Karpas-422 (cell line): ENCODE data around the gene ORC4. TPM values are rescaled to one million over a fixed set of nuclear protein-coding genes. Genes with fewer than 3 reads are reported as not detected.

ENCODE experiments used
- DNase-seq: peaks from one replicate; pipeline ENCODE4 v3.0.0-alpha.2; 2015
- H2AFZ ChIP-seq: fragments of 200-600 bp; sonication (generic); 2 replicates; pipeline ENCODE4 v1.6.1; 2014; ENCODE audit warnings: antibody characterized with exemption, low read length, mixed read lengths
- H3K27ac ChIP-seq: fragments of 200-600 bp; sonication (generic); 2 replicates; pipeline ENCODE4 v1.5.1; 2014; ENCODE audit warnings: mild to moderate bottlenecking, low read length, moderate library complexity
- H3K27me3 ChIP-seq: fragments of 200-600 bp; sonication (generic); 2 replicates; pipeline ENCODE4 v1.6.1; 2014; ENCODE audit warnings: low read length, mixed read lengths
- H3K36me3 ChIP-seq: fragments of 200-600 bp; sonication (generic); 2 replicates; pipeline ENCODE4 v1.6.1; 2014; ENCODE audit warnings: low read length, mixed read lengths; ENCODE audit not compliant: insufficient read depth
- H3K4me1 ChIP-seq: fragments of 200-600 bp; sonication (generic); 2 replicates; pipeline ENCODE4 v1.6.1; 2014; ENCODE audit warnings: mild to moderate bottlenecking, low read length, mixed read lengths
- H3K4me2 ChIP-seq: fragments of 200-600 bp; sonication (generic); 2 replicates; pipeline ENCODE4 v1.6.1; 2014; ENCODE audit warnings: low read length, low read depth, mild to moderate bottlenecking; ENCODE audit not compliant: poor library complexity, severe bottlenecking
- H3K4me3 ChIP-seq: fragments of 200-600 bp; sonication (generic); 2 replicates; pipeline ENCODE4 v1.5.1; 2014; ENCODE audit warnings: mild to moderate bottlenecking, antibody characterized with exemption, low read length, mixed read lengths
- H3K79me2 ChIP-seq: fragments of 200-600 bp; sonication (generic); 2 replicates; pipeline ENCODE4 v1.6.1; 2014; ENCODE audit warnings: mild to moderate bottlenecking, low read length, mixed read lengths
- H3K9ac ChIP-seq: fragments of 200-600 bp; sonication (generic); 2 replicates; pipeline ENCODE4 v1.6.0; 2014; ENCODE audit warnings: low read length
- H3K9me2 ChIP-seq: fragments of 200-600 bp; sonication (generic), shearing (Covaris generic); replicated peaks from 2 replicates; pipeline ENCODE4 v1.6.0; 2014; ENCODE audit warnings: mild to moderate bottlenecking, low read length, moderate library complexity; ENCODE audit not compliant: insufficient read depth
- H3K9me3 ChIP-seq: fragments of 300-700, 200-600 bp; sonication (generic); 2 replicates; pipeline ENCODE4 v1.6.1; 2014; ENCODE audit warnings: low read length, mixed read lengths
- H4K20me1 ChIP-seq: fragments of 200-600 bp; sonication (generic); 2 replicates; pipeline ENCODE4 v1.6.1; 2014; ENCODE audit warnings: mild to moderate bottlenecking, antibody characterized with exemption, low read length, low read depth; ENCODE audit not compliant: insufficient read depth
- total RNA-seq: library from RNA; depleted of rRNA; stranded (reverse); fragments of >200 nt; shearing (Covaris generic); gene quantifications from 2 replicates; pipeline ENCODE4 v1.2.3, GENCODE V29; 2014; ENCODE audit warnings: low replicate concordance; rRNA removed

The ORC4 gene
- total RNA-seq, 1 experiment from 2014 or later, result 63.1 TPM

DNA sequence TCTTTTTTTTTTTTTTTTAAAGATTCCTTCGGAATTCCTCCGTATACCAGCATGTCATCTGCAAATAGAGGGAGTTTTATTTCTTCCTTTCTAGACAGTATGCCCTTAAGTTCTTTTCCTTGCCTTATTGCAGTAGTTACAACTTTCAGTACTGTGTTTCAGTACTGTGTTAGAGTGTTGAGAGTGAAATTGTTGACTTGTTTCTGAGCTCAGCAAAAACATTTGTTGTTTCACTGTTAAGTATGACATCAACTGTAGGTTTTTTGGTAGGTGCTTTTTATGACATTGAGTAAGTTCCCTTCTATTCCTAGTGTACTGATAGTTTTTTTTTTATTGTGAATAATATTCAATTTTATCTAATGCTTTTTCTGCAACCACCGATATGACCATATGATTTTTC is 131.9 kb downstream of the ORC4 start:
- Histone ChIP-seq H3K9me2 (no peaks in the 10 kb centered on the region), H2AFZ (no peak overlapping the region), H3K4me3 (no peak overlapping the region), H3K27ac (no peak overlapping the region), H3K9me3 (no peaks in the 10 kb centered on the region), H3K27me3 (no peaks in the 10 kb centered on the region), H3K79me2 (no peaks in the 10 kb centered on the region), H4K20me1 (peaks cover 43% of the 10 kb centered on the region), H3K9ac (no peak overlapping the region), H3K4me2 (no peak overlapping the region), H3K36me3 (no peaks in the 10 kb centered on the region), H3K4me1 (no peaks in the 10 kb centered on the region)
- no peak for DNase-seq

DNA sequence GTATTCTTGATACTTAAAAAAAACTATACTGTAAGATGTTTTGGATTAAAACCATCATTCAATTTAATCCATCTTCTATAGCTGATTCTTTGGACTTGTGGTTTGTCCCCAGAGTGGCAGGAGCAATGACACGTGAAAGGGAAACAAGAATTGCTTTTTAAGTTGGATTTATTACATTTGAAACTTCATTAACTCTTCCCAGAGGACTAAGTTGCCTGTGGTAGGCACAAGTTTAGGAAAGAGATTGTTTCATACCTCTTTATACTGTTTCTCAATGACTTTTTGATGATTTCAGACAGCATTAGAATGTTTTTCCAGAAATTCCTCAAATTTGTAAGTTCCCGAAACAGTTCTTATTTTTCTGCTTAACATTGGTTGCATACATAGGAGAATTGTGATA is 134.4 kb downstream of the ORC4 start:
- no peaks in the 10 kb centered on the region for H3K79me2 ChIP-seq
- no peak overlapping the region for H3K4me3 ChIP-seq
- no peak overlapping the region for H3K27ac ChIP-seq
- H3K36me3 ChIP-seq, result no peaks in the 10 kb centered on the region
- peaks cover 37% of the 10 kb centered on the region for H4K20me1 ChIP-seq
- no peak overlapping the region for H2AFZ ChIP-seq
- DNase-seq, result no peak
- H3K9ac ChIP-seq, result no peak overlapping the region
- H3K4me1 ChIP-seq, result no peaks in the 10 kb centered on the region
- H3K9me2 ChIP-seq, result no peaks in the 10 kb centered on the region
- H3K4me2 ChIP-seq, result no peak overlapping the region
- no peaks in the 10 kb centered on the region for H3K27me3 ChIP-seq
- H3K9me3 ChIP-seq, result no peaks in the 10 kb centered on the region

DNA sequence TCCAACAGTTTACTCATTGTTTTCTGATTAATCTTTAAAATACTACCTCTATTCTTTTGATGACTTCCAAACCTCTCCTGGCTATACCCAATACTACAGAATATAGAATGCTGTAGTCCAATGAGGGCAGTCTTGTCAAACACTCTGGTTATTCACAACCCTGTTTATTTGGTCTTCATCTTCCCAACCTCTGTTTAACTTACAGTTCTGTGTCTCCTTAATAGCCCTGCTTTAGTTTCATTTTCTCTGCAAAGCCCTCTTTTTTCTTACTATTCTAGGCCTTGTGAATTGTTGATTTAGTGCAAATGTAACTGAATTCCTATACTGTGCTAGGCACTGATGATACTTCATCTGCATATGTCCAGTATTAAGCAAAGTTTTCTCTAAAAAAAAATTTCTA is 135.7 kb downstream of the ORC4 start:
- Histone ChIP-seq H3K4me3 (no peak overlapping the region), H3K9me2 (no peaks in the 10 kb centered on the region), H3K27ac (no peak overlapping the region), H3K36me3 (no peaks in the 10 kb centered on the region), H3K79me2 (no peaks in the 10 kb centered on the region), H3K9me3 (no peaks in the 10 kb centered on the region), H4K20me1 (peaks cover 37% of the 10 kb centered on the region), H3K4me2 (no peak overlapping the region), H3K4me1 (no peaks in the 10 kb centered on the region), H2AFZ (no peak overlapping the region), H3K27me3 (no peaks in the 10 kb centered on the region), H3K9ac (no peak overlapping the region)
- DNase-seq, result no peak

DNA sequence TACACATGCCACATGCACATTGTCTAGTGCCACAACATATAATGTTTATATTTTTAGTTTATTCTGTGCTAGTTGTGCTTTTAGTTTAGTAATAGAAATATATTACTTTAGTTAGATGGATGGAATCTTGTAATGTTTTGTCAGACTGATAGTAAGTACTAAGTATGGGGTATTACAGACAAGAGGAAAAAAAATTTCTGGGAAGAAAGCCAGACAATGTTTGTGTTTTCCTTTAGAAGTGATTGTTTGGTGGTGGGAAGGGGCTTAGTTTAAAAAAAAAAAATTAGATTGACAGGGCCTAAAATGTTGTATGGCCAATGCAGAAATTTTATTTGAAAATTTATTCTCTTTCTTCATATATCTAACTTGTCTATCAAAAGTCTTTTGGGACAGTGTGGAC is 137.9 kb downstream of the ORC4 start:
- H3K9me3 ChIP-seq, result no peaks in the 10 kb centered on the region
- no peak overlapping the region for H2AFZ ChIP-seq
- H3K27me3 ChIP-seq, result no peaks in the 10 kb centered on the region
- no peak for DNase-seq
- no peak overlapping the region for H3K27ac ChIP-seq
- H3K9me2 ChIP-seq, result no peaks in the 10 kb centered on the region
- H3K9ac ChIP-seq, result no peak overlapping the region
- H3K4me3 ChIP-seq, result no peak overlapping the region
- H3K79me2 ChIP-seq, result no peaks in the 10 kb centered on the region
- H3K4me2 ChIP-seq, result no peak overlapping the region
- no peaks in the 10 kb centered on the region for H3K36me3 ChIP-seq
- H4K20me1 ChIP-seq, result peaks cover 28% of the 10 kb centered on the region; the same call in 1 of the 2 replicates
- H3K4me1 ChIP-seq, result no peaks in the 10 kb centered on the region

Other genes with a start within 250 kb of the ORC4 start
- gene ACVR2A, start 175.7 kb downstream of the ORC4 start, total RNA-seq, result 1.8 and 2.6 TPM in 2 replicates
- 19.2 and 64.7 TPM in 2 replicates for gene MBD5, start 354 bp upstream of the ORC4 start, total RNA-seq